ENCODE measurements around the gene APC2. TPM values are rescaled to one million over a fixed set of nuclear protein-coding genes. Genes with fewer than 3 reads are reported as not detected.

APC2 gene
- total RNA-seq, 1 donor from 2014 or later = not detected

DNA sequence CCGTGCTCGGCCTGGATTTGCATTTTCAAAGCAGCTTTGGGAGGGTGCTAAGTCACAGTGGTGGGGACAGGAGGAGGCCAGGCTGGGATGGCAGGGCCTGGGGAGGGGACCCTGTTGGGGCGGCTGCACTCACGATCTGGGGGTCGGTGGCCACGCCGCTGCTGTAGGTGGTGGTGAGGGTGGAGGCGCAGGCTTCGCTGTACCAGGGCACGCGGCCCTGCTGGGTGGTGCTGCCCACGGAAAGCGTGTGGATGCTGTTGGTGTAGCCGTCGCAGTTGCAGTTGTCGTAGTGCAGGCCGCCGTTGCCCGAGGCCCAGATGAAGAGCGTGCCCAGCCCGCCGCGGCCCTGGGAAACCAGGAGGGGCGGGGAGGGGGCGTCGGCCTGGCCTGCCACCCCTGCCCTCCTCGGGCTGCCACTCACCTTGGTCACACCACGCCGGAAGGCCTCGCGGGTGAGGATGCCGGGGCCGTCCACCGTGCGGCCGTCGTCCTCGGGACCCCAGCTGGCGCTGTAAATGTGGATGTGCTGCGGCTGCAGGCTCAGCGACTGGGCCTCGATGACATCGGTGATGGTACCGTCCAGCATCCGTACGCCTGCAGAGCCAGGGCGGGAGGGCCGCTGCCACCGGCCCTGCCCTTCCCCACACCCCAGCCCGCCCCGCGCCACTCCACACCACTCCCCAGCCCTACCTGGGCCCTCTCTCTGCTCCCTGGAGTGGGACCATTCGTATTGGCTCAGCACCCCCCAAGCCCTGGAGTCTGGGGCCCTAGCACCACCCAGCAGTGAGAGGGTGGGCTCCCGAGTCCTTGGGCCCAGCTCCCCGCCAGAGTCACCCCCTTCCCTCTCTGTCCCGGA is 37.0 kb downstream of the APC2 start:
- TF ChIP-seq, protein P1, sequence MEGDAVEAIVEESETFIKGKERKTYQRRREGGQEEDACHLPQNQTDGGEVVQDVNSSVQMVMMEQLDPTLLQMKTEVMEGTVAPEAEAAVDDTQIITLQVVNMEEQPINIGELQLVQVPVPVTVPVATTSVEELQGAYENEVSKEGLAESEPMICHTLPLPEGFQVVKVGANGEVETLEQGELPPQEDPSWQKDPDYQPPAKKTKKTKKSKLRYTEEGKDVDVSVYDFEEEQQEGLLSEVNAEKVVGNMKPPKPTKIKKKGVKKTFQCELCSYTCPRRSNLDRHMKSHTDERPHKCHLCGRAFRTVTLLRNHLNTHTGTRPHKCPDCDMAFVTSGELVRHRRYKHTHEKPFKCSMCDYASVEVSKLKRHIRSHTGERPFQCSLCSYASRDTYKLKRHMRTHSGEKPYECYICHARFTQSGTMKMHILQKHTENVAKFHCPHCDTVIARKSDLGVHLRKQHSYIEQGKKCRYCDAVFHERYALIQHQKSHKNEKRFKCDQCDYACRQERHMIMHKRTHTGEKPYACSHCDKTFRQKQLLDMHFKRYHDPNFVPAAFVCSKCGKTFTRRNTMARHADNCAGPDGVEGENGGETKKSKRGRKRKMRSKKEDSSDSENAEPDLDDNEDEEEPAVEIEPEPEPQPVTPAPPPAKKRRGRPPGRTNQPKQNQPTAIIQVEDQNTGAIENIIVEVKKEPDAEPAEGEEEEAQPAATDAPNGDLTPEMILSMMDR (conservative IDR thresholded peaks at IDR 0.05; ENCODE audit: low read depth, low read length) = no peak
- H3K4me3 ChIP-seq (ENCODE audit: low read depth, low read length) = no peak overlapping the region
- DNase-seq (ENCODE audit: low read depth) = no peak

DNA sequence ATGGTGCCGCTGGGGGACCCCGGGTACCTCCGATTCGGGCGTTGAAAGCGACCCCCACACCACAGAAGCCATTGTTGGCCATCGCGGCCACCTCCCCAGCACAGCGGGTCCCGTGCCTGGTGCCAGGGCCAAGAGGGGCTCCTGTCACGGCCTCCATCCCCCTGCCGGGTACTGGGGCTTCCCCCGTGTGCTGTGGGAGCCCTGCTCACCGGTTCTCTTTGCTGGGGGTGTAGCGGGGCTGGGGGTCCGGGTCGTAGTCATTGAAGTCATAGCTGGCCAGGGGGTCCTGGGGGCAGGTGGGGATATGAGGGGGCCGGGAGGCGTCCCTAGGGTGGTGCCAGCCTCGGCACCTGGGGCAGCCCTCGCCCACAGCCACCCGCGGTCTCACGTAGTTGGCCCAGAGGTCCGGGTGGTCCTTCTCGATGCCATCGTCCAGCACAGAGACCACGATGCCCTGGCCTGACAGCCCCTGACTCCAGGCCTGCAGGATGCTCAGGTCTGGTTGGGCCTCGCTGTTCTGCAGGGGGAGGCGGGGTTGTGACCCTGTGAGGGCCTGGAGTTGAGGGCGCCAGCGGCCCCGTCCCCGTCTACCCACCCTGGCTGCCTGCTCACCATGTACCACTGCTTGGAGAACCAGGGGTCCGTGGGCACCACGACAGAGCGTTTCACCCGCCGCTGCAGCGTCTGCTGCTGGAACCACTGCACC is 37.8 kb downstream of the APC2 start:
- TF ChIP-seq, protein P1 (conservative IDR thresholded peaks at IDR 0.05; ENCODE audit: low read depth, low read length) = no peak
- DNase-seq (ENCODE audit: low read depth) = no peak
- H3K4me3 ChIP-seq (ENCODE audit: low read depth, low read length) = no peak overlapping the region

DNA sequence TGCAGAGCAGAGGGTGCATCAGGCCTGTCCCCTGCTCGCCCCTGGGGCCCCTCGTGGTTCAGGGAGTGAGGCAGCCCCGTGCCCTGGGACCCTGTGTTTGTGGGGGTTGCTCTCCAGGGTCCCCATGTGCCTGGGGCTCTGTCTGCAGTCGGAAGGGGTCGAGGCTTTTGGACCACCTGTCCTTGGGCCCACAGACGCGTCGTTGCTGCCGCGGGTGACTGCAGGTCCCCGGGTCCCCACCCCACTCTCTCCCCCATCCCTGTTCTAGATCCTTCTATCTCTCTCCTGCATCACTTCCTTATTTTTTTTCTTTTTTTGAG is 38.3 kb downstream of the APC2 start:
- H3K4me3 ChIP-seq (ENCODE audit: low read depth, low read length) = no peak overlapping the region
- TF ChIP-seq, protein P1 (conservative IDR thresholded peaks at IDR 0.05; ENCODE audit: low read depth, low read length) = no peak
- no peak for DNase-seq (ENCODE audit: low read depth)

DNA sequence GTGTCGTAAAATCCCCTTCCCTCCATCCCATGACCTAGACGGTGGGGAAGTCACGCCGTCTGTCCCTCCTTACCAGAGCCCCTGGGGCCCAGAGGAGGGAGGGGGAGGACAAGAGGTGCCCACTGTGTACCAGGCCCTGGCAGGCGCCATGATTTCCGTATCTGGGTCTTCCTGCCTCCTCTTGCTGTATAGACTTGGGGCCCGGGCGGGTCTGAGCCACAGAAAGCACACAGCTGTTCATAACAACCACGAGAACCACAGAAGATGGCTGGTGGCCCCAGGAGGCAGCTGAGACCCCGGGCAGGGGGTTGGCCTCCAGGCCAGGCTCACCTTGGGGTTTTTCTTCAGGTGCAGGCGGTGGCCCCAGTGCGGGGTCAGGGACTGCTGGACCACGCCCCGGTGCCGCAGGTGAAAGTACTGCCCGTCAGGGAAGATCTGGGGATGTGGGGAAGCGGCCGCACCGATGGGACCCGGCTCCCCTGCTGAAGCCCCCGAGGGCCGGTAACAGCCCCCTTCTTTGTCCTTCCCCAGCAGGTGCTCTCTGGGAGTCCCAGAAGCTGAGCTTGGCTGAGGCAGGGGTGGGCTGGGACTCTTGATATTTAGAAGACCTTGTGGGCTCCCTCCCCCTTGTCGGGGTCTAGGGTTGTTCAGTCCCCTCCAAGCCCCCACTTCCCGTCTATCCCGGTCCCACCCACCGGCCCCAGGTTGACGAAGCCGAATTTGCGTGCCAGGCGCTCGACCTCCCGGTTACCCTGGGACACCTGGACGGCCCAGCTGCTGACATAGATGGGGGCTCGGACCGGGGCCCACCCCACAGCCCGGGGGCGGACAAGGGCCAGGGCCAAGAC is 39.8 kb downstream of the APC2 start:
- H3K4me3 ChIP-seq (ENCODE audit: low read depth, low read length) = peak overlapping the region; percentile 68
- no peak for DNase-seq (ENCODE audit: low read depth)
- TF ChIP-seq, protein P1 (conservative IDR thresholded peaks at IDR 0.05; ENCODE audit: low read depth, low read length) = no peak

DNA sequence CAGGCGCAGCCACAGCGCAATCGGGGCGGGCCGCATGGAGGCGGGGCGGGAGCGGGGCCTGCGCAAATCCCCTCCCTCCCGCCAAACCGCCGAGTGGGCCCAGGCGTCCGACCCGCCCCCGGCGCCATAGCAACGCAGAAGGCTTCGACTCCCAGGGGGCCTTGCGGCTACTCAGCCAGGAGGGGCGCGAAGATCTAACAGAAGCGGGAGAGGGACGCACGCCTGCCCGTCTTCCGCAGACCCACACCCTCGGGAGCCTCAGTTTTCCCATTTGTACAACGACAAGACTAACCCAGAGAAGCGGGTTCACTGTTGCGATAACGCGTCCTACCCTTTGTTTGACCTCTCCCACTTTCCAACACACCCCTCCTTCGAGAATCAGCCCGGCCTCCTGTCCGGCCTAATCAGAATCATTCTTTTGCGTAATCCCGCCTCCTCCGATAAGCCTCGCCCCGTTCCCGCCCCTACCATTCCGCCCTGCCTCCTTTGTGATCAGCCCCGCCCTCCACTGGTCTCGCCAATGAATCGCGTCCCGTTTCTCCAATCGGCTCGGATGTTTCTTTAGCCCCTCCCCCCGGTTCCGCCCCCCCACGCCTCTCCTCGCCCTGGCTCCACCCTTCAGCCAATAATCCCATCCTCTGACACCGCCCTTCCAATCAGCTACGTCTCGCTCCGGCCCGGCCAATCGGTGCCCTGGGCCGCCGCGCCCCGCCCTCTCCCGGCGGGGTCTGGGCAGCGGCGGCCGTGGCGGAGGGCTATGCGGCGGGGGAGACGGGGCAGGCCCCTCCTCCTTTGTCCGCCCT is 40.6 kb downstream of the APC2 start, which contains the start of gene PCSK4:
Gene PCSK4, minus strand, starts transcription at position 40 of the 803 bp plus-strand sequence. Its CDS starts 4 bp downstream, at position 36.
- peak within 1 kb of the TSS; percentile 68 for H3K4me3 ChIP-seq (ENCODE audit: low read depth, low read length)
- TF ChIP-seq, protein P1 (conservative IDR thresholded peaks at IDR 0.05; ENCODE audit: low read depth, low read length) = no peak
- DNase-seq (ENCODE audit: low read depth) = peak; percentile 92
